WERI-Rb-1 (cell line): ENCODE data around the gene NCEH1.

Experiments
- DNase-seq: peaks from one replicate; pipeline ENCODE4 v3.0.0-alpha.2; 2020
- H3K27ac ChIP-seq: fragments of 250-450 bp; sonication (Bioruptor Pico); 2 replicates; pipeline ENCODE4 v1.5.1; 2020; ENCODE audit warnings: mild to moderate bottlenecking, moderate library complexity
- H3K27me3 ChIP-seq: fragments of 250-450 bp; sonication (Bioruptor Pico); 2 replicates; pipeline ENCODE4 v1.5.1; 2021; ENCODE audit warnings: mild to moderate bottlenecking, low read depth, moderate library complexity; ENCODE audit not compliant: insufficient read depth, severe bottlenecking
- H3K36me3 ChIP-seq: fragments of 250-450 bp; sonication (Bioruptor Pico); 2 replicates; pipeline ENCODE4 v1.5.1; 2020; ENCODE audit warnings: mild to moderate bottlenecking, moderate library complexity
- H3K4me3 ChIP-seq: 2 replicates; pipeline ENCODE4 v1.5.1; 2011; ENCODE audit warnings: low read depth, mild to moderate bottlenecking, control low read depth, low read length
- H3K9me3 ChIP-seq: fragments of 250-450 bp; sonication (Bioruptor Pico); 2 replicates; pipeline ENCODE4 v1.5.1; 2021; ENCODE audit warnings: mild to moderate bottlenecking, moderate library complexity; ENCODE audit not compliant: severe bottlenecking
- CTCF ChIP-seq: IDR thresholded peaks from 2 replicates; pipeline ENCODE4 v1.5.1; 2011; ENCODE audit warnings: low read depth, mild to moderate bottlenecking, control low read depth, inconsistent platforms, low read length

The NCEH1 gene

GRCh38 chr3:172625404-172625803, 85.5 kb downstream of the NCEH1 start:
- no peak for TF ChIP-seq CTCF
- Histone ChIP-seq H3K36me3 (no peaks in the 10 kb centered on the region), H3K27ac (no peak overlapping the region), H3K27me3 (no peaks in the 10 kb centered on the region), H3K4me3 (no peak overlapping the region), H3K9me3 (no peaks in the 10 kb centered on the region)
- DNase-seq, result no peak

- H3K9me3 ChIP-seq, result no peaks in the 10 kb centered on the region
- no peak overlapping the region for H3K27ac ChIP-seq
- no peak for DNase-seq
- no peak for TF ChIP-seq CTCF
- H3K27me3 ChIP-seq, result no peaks in the 10 kb centered on the region
- H3K36me3 ChIP-seq, result no peaks in the 10 kb centered on the region
- no peak overlapping the region for H3K4me3 ChIP-seq
These were observed 85.9 kb downstream of the NCEH1 start for GRCh38 chr3:172624999-172625398.

- H3K27ac ChIP-seq, result no peak overlapping the region
- peak; percentile 31 for DNase-seq
- H3K9me3 ChIP-seq, result no peaks in the 10 kb centered on the region
- no peak overlapping the region for H3K4me3 ChIP-seq
- no peaks in the 10 kb centered on the region for H3K36me3 ChIP-seq
- no peaks in the 10 kb centered on the region for H3K27me3 ChIP-seq
- peak; percentile 41 for TF ChIP-seq CTCF
These were observed 87.8 kb downstream of the NCEH1 start for GRCh38 chr3:172622916-172623700.

GRCh38 chr3:172622156-172622555, 88.7 kb downstream of the NCEH1 start:
- no peak for DNase-seq
- no peaks in the 10 kb centered on the region for H3K27me3 ChIP-seq
- no peaks in the 10 kb centered on the region for H3K9me3 ChIP-seq
- H3K4me3 ChIP-seq, result no peak overlapping the region
- no peak for TF ChIP-seq CTCF
- no peak overlapping the region for H3K27ac ChIP-seq
- H3K36me3 ChIP-seq, result no peaks in the 10 kb centered on the region

GRCh38 chr3:172617976-172618375, 92.9 kb downstream of the NCEH1 start:
- H3K27me3 ChIP-seq, result no peaks in the 10 kb centered on the region
- no peak for DNase-seq
- H3K36me3 ChIP-seq, result no peaks in the 10 kb centered on the region
- H3K27ac ChIP-seq, result no peak overlapping the region
- peaks cover 2% of the 10 kb centered on the region for H3K9me3 ChIP-seq
- H3K4me3 ChIP-seq, result no peak overlapping the region
- no peak for TF ChIP-seq CTCF

DNA sequence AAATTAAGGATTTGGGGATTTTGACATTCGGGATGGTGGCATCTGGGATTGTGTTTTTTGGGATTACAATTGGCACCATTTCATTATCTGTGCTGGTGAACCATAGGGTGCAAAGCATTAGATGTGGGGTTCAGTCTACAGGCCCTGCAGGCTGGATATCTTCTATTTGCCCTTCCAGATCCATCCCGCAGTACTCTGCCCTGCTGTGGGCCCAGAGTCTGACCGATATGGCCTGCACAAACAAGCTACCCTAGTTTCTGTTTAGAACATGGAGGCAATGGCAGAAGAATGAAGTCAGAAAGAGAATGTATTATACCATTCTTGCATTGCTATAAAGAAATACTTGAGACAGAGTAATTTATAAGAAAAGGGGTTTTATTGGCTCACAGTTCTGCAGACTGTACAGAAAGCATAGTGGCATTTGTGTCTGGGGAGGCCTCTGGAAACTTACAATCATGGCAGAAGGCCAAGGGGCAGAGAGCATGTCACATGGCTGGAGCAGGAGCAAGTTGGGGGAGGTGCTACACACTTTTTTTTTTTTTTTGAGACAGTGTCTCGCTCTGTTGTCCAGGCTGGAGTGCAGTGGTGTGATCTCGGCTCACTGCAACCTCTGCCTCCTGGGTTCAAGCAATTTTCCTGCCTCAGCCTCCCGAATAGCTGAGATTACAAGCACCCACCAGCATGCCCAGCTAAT, 93.7 kb downstream of the NCEH1 start:
- peaks cover 2% of the 10 kb centered on the region for H3K9me3 ChIP-seq
- no peak overlapping the region for H3K4me3 ChIP-seq
- DNase-seq, result no peak
- no peaks in the 10 kb centered on the region for H3K36me3 ChIP-seq
- no peak overlapping the region for H3K27ac ChIP-seq
- no peaks in the 10 kb centered on the region for H3K27me3 ChIP-seq
- no peak for TF ChIP-seq CTCF
